K562 (cell line): ENCODE measurements around the gene CLEC3B. TPM values are rescaled to one million over a fixed set of nuclear protein-coding genes. Genes with fewer than 3 reads are reported as not detected.

ENCODE experiments used
- CTBP1 ChIP-seq: fragments of 450-650 bp; IDR thresholded peaks from 2 replicates; pipeline ENCODE4 v1.6.1; 2016; ENCODE audit warnings: borderline replicate concordance
- FOSL1 ChIP-seq: fragments of 200-800 bp; sonication (Bioruptor generic); conservative IDR thresholded peaks from 2 replicates; pipeline ENCODE4 v1.6.1; 2016; ENCODE audit warnings: missing genetic modification characterization, missing compliant biosample characterization
- HDAC6 ChIP-seq: IDR thresholded peaks from 2 replicates; pipeline ENCODE4 v1.6.1; 2012; ENCODE audit warnings: low read depth, mild to moderate bottlenecking, control low read depth, inconsistent platforms, low read length, moderate library complexity
- IRF2 ChIP-seq: sonication (generic); formaldehyde crosslinking; IDR thresholded peaks from 2 replicates; pipeline ENCODE4 v1.8.1; 2022; ENCODE audit warnings: mild to moderate bottlenecking, missing genetic modification reagents
- NFE2 ChIP-seq: IDR thresholded peaks from 2 replicates; pipeline ENCODE4 v1.6.1; 2014; ENCODE audit warnings: antibody characterized with exemption, low read depth
- SPI1 ChIP-seq: IDR thresholded peaks from 2 replicates; pipeline ENCODE4 v1.6.1; 2011; ENCODE audit warnings: low read depth, low read length, control low read depth, borderline replicate concordance
- polyA plus RNA-seq, 8 experiments: library from polyadenylated mRNA; depleted of rRNA in 4 of 8; stranded (reverse) in 5 of 8; unstranded in 3 of 8; fragments of >200 nt; fragmentation: Nextera tagmentation in 2 of 8; fragmentation: Illumina TruSeq in 1 of 8; extraction: Ambion mirVana in 2 of 8; extraction: Trizol in 1 of 8; gene quantifications; 2 replicates each; pipeline versions ENCODE4 v1.2.1 to v1.2.3, GENCODE V29; 2011 to 2014; ENCODE audit warnings: inconsistent platforms in 1 of 8, missing spikeins in 1 of 8
- total RNA-seq, 7 experiments: library from RNA; depleted of rRNA in 6 of 7; stranded (reverse); fragments of >200 nt in 6 of 7; fragmentation: Illumina TruSeq in 2 of 7; extraction: Trizol in 2 of 7; gene quantifications; 2 replicates each; pipeline versions ENCODE4 v1.2.1 to v1.2.3, GENCODE V29; 2011 to 2021; ENCODE audit warnings: low replicate concordance in 1 of 7
- TF ChIP-seq, protein P1 (sequence below): fragments of 200-600 bp; sonication (generic); IDR thresholded peaks from one replicate; pipeline ENCODE4 v1.6.1; 2012; ENCODE audit warnings: mild to moderate bottlenecking, low read depth, low read length, inconsistent platforms
- TF ChIP-seq, protein P2 (sequence below): fragments of 250-450 bp; sonication (Bioruptor Pico); IDR thresholded peaks from 2 replicates; pipeline ENCODE4 v1.5.0; 2021; ENCODE audit warnings: mild to moderate bottlenecking, moderate library complexity
- TF ChIP-seq, protein P3 (sequence below): fragments of 450-650 bp; formaldehyde crosslinking; IDR thresholded peaks from 2 replicates; pipeline ENCODE4 v1.4.0; 2020; ENCODE audit warnings: mild to moderate bottlenecking, mixed read lengths

The CLEC3B gene
- total and polyA plus RNA-seq, 9 of the 15 experiments (the other 6 are each of a cell fraction or from before 2014, with no cell fraction given), result not detected

DNA sequence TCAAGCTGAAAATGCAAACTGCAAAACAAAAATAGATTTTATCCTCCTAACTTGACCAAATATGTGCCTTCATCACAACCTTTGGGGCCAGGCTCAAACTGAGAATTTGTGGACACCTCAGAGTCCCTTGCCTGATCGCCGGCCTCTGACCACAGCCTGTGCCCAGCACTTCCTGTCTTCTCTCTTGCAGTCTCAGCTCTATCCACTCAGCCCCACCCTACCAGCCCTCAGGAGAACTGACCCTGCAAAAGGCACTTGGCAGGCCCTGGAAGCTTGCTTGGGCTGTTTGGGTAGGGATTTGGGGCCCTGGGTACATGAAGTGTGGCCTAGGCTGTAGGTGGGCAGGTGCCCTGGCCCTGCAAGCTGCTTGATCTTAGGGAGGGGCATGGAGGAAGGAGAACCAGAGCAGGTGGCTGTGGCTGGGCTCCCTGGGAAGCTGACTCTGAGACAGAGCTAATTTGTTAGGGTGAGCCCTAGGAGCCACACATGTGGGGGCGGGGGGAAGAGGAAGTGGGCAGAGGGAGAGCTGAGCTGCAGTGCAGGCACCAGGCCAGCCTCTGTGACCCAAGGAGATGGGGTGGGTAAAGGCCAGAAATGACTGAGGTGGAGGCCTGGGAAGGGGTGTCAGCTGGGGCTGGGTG lies 8.6 kb downstream of the CLEC3B start (continued):
- TF ChIP-seq, protein P1, sequence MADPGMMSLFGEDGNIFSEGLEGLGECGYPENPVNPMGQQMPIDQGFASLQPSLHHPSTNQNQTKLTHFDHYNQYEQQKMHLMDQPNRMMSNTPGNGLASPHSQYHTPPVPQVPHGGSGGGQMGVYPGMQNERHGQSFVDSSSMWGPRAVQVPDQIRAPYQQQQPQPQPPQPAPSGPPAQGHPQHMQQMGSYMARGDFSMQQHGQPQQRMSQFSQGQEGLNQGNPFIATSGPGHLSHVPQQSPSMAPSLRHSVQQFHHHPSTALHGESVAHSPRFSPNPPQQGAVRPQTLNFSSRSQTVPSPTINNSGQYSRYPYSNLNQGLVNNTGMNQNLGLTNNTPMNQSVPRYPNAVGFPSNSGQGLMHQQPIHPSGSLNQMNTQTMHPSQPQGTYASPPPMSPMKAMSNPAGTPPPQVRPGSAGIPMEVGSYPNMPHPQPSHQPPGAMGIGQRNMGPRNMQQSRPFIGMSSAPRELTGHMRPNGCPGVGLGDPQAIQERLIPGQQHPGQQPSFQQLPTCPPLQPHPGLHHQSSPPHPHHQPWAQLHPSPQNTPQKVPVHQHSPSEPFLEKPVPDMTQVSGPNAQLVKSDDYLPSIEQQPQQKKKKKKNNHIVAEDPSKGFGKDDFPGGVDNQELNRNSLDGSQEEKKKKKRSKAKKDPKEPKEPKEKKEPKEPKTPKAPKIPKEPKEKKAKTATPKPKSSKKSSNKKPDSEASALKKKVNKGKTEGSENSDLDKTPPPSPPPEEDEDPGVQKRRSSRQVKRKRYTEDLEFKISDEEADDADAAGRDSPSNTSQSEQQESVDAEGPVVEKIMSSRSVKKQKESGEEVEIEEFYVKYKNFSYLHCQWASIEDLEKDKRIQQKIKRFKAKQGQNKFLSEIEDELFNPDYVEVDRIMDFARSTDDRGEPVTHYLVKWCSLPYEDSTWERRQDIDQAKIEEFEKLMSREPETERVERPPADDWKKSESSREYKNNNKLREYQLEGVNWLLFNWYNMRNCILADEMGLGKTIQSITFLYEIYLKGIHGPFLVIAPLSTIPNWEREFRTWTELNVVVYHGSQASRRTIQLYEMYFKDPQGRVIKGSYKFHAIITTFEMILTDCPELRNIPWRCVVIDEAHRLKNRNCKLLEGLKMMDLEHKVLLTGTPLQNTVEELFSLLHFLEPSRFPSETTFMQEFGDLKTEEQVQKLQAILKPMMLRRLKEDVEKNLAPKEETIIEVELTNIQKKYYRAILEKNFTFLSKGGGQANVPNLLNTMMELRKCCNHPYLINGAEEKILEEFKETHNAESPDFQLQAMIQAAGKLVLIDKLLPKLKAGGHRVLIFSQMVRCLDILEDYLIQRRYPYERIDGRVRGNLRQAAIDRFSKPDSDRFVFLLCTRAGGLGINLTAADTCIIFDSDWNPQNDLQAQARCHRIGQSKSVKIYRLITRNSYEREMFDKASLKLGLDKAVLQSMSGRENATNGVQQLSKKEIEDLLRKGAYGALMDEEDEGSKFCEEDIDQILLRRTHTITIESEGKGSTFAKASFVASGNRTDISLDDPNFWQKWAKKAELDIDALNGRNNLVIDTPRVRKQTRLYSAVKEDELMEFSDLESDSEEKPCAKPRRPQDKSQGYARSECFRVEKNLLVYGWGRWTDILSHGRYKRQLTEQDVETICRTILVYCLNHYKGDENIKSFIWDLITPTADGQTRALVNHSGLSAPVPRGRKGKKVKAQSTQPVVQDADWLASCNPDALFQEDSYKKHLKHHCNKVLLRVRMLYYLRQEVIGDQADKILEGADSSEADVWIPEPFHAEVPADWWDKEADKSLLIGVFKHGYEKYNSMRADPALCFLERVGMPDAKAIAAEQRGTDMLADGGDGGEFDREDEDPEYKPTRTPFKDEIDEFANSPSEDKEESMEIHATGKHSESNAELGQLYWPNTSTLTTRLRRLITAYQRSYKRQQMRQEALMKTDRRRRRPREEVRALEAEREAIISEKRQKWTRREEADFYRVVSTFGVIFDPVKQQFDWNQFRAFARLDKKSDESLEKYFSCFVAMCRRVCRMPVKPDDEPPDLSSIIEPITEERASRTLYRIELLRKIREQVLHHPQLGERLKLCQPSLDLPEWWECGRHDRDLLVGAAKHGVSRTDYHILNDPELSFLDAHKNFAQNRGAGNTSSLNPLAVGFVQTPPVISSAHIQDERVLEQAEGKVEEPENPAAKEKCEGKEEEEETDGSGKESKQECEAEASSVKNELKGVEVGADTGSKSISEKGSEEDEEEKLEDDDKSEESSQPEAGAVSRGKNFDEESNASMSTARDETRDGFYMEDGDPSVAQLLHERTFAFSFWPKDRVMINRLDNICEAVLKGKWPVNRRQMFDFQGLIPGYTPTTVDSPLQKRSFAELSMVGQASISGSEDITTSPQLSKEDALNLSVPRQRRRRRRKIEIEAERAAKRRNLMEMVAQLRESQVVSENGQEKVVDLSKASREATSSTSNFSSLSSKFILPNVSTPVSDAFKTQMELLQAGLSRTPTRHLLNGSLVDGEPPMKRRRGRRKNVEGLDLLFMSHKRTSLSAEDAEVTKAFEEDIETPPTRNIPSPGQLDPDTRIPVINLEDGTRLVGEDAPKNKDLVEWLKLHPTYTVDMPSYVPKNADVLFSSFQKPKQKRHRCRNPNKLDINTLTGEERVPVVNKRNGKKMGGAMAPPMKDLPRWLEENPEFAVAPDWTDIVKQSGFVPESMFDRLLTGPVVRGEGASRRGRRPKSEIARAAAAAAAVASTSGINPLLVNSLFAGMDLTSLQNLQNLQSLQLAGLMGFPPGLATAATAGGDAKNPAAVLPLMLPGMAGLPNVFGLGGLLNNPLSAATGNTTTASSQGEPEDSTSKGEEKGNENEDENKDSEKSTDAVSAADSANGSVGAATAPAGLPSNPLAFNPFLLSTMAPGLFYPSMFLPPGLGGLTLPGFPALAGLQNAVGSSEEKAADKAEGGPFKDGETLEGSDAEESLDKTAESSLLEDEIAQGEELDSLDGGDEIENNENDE, result no peak
- TF ChIP-seq, protein P2, sequence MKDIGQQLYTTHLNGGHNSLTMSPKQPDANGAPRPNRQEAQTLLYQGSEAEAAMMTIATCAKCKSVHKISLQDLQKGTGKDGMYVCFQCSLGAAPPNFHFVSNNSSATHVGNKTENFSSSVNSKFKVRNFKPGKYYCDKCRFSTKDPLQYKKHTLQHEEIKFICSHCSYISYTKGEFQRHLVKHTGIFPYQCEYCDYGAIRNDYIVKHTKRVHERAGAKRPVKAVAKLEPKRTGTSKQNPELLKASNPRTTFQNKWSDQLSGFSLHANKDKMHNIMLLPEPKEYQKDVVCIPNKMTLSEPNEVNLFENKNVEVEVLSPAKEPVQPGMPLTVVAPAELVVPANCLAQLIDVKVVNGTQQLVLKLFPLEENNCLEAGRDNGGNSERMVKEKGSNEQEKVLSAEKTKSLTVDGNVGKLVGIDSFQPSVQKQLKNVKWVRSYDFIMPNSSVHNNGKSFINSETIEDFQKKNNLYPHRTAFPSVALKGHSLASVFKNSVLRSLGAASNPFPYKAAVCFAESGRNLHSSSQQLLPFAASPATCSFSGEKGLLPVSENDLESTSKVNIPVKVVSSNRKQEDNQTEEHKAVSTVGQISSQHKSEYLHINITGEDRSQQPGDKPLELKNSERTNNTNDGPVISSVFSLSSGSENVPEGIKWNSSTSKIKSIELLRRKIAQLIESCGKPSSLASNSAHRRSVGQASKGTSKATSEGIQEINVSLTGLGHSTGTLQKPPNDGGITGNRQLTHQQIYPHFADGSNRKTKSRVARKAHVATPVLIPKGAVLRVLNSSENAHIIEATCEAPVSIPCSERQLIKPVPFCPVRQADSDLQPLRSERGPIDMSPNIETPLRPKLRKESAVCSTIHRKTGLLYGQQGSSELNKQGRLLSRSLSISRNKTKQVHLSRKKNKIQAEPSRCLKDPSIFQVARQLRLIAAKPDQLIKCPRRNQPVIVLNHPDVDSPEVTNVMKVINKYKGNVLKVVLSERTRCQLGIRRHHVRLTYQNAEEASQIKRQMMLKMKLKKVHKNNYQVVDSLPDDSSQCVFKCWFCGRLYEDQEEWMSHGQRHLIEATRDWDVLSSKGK (CRISPR knock-in tag), result no peak
- TF ChIP-seq, protein P3, sequence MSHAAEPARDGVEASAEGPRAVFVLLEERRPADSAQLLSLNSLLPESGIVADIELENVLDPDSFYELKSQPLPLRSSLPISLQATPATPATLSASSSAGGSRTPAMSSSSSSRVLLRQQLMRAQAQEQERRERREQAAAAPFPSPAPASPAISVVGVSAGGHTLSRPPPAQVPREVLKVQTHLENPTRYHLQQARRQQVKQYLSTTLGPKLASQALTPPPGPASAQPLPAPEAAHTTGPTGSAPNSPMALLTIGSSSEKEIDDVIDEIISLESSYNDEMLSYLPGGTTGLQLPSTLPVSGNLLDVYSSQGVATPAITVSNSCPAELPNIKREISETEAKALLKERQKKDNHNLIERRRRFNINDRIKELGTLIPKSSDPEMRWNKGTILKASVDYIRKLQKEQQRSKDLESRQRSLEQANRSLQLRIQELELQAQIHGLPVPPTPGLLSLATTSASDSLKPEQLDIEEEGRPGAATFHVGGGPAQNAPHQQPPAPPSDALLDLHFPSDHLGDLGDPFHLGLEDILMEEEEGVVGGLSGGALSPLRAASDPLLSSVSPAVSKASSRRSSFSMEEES (CRISPR knock-in tag), result no peak
- TF ChIP-seq CTBP1 (no peak), SPI1 (peak; percentile 79), FOSL1 (no peak), HDAC6 (no peak), IRF2 (CRISPR knock-in tag) (no peak), NFE2 (no peak)
